ENCODE measurements around the gene NKIRAS1.
"Not testable (repeated sequence)": the region's sequence is repeated elsewhere in the genome, so short reads cannot be mapped to it uniquely, and the experiment has no call there.

Gene NKIRAS1

GRCh38 chr3:23928524-23928923 lies 11.7 kb upstream of the NKIRAS1 start:
- TF ChIP-seq CTCF (IDR thresholded peaks at IDR 0.05; ENCODE audit: insufficient read depth, low read depth, low read length, missing control alignments): no peak
- H3K4me3 ChIP-seq (ENCODE audit: low read depth, low read length): no peak overlapping the region
- DNase-seq (ENCODE audit: low read depth): no peak

DNA sequence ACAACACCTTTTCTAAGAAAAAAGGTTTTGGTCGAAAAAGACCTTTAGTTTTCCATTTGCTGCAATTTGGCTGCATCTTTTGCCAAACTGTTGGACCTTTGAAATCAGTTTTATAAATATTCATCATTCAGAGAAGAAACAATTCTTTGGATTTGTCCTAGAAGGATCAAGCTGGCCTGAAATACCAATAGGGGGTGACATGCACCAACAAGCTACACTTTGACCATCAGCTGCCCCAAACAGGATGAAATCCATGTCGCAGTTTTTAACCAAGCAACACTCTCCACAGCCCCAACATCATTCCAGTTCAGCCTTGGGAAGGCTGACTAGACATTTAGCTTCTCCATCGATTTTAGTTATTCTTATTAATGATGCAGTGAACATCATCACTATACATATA lies 9.9 kb upstream of the NKIRAS1 start:
- TF ChIP-seq CTCF (IDR thresholded peaks at IDR 0.05; ENCODE audit: insufficient read depth, low read depth, low read length, missing control alignments): no peak
- H3K4me3 ChIP-seq (ENCODE audit: low read depth, low read length): no peak overlapping the region
- no peak for DNase-seq (ENCODE audit: low read depth)

- no peak overlapping the region for H3K4me3 ChIP-seq (ENCODE audit: low read depth, low read length)
- no peak for DNase-seq (ENCODE audit: low read depth)
- no peak for TF ChIP-seq CTCF (IDR thresholded peaks at IDR 0.05; ENCODE audit: insufficient read depth, low read depth, low read length, missing control alignments)
Measured at GRCh38 chr3:23926246-23926645, 9.5 kb upstream of the NKIRAS1 start.

- DNase-seq (ENCODE audit: low read depth): no peak
- H3K4me3 ChIP-seq (ENCODE audit: low read depth, low read length): no peak overlapping the region
- TF ChIP-seq CTCF (IDR thresholded peaks at IDR 0.05; ENCODE audit: insufficient read depth, low read depth, low read length, missing control alignments): no peak
Measured at GRCh38 chr3:23923786-23924185, 7.0 kb upstream of the NKIRAS1 start.

DNA sequence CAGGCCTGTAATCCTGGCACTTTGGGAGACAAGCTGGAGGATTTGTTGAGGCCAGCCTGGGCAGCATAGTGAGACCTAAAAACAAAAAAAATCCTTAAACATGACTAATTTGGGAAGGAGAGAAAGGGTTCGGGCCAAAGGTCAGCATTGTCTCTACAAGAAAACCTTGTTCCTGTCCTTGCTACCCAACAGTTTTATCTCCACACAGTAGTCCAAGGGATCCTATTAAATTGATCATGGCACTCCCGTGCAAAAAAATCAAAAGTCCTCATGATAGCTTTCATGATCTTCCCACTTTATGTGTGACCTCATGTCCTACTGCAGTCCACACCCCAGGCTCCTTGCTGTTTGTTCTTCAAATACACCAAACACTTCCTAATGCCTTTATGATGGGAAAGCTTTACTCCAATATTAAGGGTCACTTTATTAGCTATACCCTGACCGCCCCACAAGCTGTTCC lies 4.3 kb upstream of the NKIRAS1 start:
- no peak overlapping the region for H3K4me3 ChIP-seq (ENCODE audit: low read depth, low read length)
- TF ChIP-seq CTCF (IDR thresholded peaks at IDR 0.05; ENCODE audit: insufficient read depth, low read depth, low read length, missing control alignments): no peak
- DNase-seq (ENCODE audit: low read depth): no peak

DNA sequence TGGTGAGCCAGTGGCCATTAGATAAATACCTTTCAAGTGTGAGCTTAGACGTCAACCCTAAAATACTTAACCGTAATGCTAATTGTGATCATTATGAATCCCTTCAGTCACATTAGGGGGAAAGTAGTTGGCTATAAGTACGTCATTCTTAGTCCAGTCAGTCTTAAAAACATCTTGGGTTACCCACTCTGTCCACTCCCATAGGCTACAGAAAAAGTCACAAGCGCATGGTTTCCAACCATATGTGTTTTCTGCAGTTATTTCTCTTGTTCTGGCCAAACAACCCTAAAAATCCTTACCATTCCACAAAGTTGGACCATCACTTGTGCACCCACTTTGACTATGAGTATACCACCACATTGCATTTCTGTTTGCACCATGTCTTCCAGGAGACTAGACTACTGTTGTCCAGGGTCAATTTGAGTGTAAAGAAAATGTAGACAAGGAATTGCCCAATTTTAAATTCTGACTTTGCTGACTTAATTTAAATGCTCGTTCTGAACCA lies 3.4 kb upstream of the NKIRAS1 start:
- TF ChIP-seq CTCF (IDR thresholded peaks at IDR 0.05; ENCODE audit: insufficient read depth, low read depth, low read length, missing control alignments): no peak
- H3K4me3 ChIP-seq (ENCODE audit: low read depth, low read length): no peak overlapping the region
- DNase-seq (ENCODE audit: low read depth): no peak

GRCh38 chr3:23919628-23920027 lies 2.8 kb upstream of the NKIRAS1 start:
- no peak for TF ChIP-seq CTCF (IDR thresholded peaks at IDR 0.05; ENCODE audit: insufficient read depth, low read depth, low read length, missing control alignments)
- no peak for DNase-seq (ENCODE audit: low read depth)
- H3K4me3 ChIP-seq (ENCODE audit: low read depth, low read length): no peak overlapping the region

GRCh38 chr3:23918331-23918730 lies 1.5 kb upstream of the NKIRAS1 start:
- H3K4me3 ChIP-seq (ENCODE audit: low read depth, low read length): peak overlapping the region; percentile 75
- not testable (repeated sequence) for DNase-seq (ENCODE audit: low read depth)

DNA sequence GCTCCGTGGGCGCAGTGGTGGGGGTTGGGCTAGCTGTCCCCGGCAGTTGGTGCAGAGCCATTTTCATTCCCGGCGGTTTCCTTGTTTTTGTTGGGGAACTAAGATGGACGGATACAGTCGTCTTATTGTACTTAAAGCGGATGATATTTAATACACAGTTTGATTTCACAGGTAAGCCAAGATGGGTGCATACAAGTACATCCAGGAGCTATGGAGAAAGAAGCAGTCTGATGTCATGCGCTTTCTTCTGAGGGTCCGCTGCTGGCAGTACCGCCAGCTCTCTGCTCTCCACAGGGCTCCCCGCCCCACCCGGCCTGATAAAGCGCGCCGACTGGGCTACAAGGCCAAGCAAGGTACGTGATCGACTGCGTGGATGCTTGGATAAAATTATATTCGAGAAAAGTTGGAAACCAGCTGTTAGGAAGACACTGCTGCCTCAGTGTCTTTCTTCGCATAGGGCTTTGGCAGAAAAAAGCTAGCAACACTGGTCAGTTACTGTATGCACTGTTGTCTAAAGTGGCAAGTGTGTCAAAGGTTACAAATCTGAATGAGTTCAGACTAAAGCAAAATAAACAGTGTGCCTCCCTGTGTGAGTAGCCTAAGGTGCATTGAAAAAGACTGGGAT lies 1.0 kb upstream of the NKIRAS1 start:
- peak overlapping the region; percentile 75 for H3K4me3 ChIP-seq (ENCODE audit: low read depth, low read length)
- DNase-seq (ENCODE audit: low read depth): not testable (repeated sequence)
